GM23338 (cell line): ENCODE results near the gene ABCC6. TPM values are rescaled to one million over a fixed set of nuclear protein-coding genes. Genes with fewer than 3 reads are reported as not detected.
"Not testable (repeated sequence)": the region's sequence is repeated elsewhere in the genome, so short reads cannot be mapped to it uniquely, and the experiment has no call there.

Source experiments
- ATAC-seq: fragments of 200-7000 bp; cut with Tn5 transposase; 3 replicates; pipeline ENCODE4 v1.9.1; 2020
- DNase-seq: peaks from one replicate; pipeline ENCODE4 v3.0.0-alpha.2; 2015; ENCODE audit warnings: low spot score
- H2AFZ ChIP-seq: fragments of 200-600 bp; sonication (generic); 2 replicates; pipeline ENCODE4 v1.8.0; 2016; ENCODE audit warnings: antibody characterized with exemption, mild to moderate bottlenecking, moderate library complexity
- H3F3A ChIP-seq: fragments of 200-600 bp; sonication (generic); replicated peaks from 2 replicates; pipeline ENCODE4 v1.8.0; 2017; ENCODE audit warnings: antibody characterized with exemption, mixed run types, low read depth
- H3K27ac ChIP-seq: fragments of 200-600 bp; sonication (generic); 2 replicates; pipeline ENCODE4 v1.6.1; 2016; ENCODE audit warnings: low read depth
- H3K27me3 ChIP-seq: fragments of 200-600 bp; sonication (generic); 2 replicates; pipeline ENCODE4 v1.8.0; 2016; ENCODE audit warnings: mild to moderate bottlenecking, mixed run types, moderate library complexity; ENCODE audit not compliant: insufficient read depth
- H3K36me3 ChIP-seq: fragments of 200-600 bp; sonication (generic); 2 replicates; pipeline ENCODE4 v1.8.0; 2016; ENCODE audit warnings: mild to moderate bottlenecking; ENCODE audit not compliant: insufficient read depth
- H3K4me1 ChIP-seq: fragments of 200-600 bp; sonication (generic); 2 replicates; pipeline ENCODE4 v1.8.0; 2016; ENCODE audit warnings: mild to moderate bottlenecking, moderate library complexity; ENCODE audit not compliant: insufficient read depth
- H3K4me2 ChIP-seq: fragments of 200-600 bp; sonication (generic); 2 replicates; pipeline ENCODE4 v1.7.1; 2017; ENCODE audit warnings: mixed run types
- H3K4me3 ChIP-seq: fragments of 200-600 bp; sonication (generic); 2 replicates; pipeline ENCODE4 v1.6.1; 2016; ENCODE audit warnings: mixed run types
- H3K79me2 ChIP-seq: fragments of 200-600 bp; sonication (generic); replicated peaks from 2 replicates; pipeline ENCODE4 v1.8.0; 2017; ENCODE audit warnings: mild to moderate bottlenecking; ENCODE audit not compliant: insufficient read depth
- H3K9me2 ChIP-seq: fragments of 200-600 bp; sonication (generic); 2 replicates; pipeline ENCODE4 v1.8.0; 2017; ENCODE audit not compliant: insufficient read depth
- H4K20me1 ChIP-seq: fragments of 200-600 bp; sonication (generic); replicated peaks from 2 replicates; pipeline ENCODE4 v1.8.0; 2017; ENCODE audit warnings: mild to moderate bottlenecking; ENCODE audit not compliant: insufficient read depth
- H3K27ac Mint-ChIP-seq: 2 replicates; pipeline ENCODE4 v1.8.0; 2020; ENCODE audit warnings: inconsistent platforms, mild to moderate bottlenecking, moderate library complexity, mixed read lengths
- H3K27me3 Mint-ChIP-seq: 3 replicates; pipeline ENCODE4 v1.8.0; 2022; ENCODE audit warnings: low read depth, mild to moderate bottlenecking, moderate library complexity, mixed read lengths, inconsistent platforms; ENCODE audit not compliant: insufficient read depth, poor library complexity
- H3K36me3 Mint-ChIP-seq: 3 replicates; pipeline ENCODE4 v1.8.0; 2021; ENCODE audit warnings: low read depth, mild to moderate bottlenecking, inconsistent platforms, moderate library complexity, mixed read lengths
- H3K4me1 Mint-ChIP-seq: 3 replicates; pipeline ENCODE4 v1.8.0; 2020; ENCODE audit warnings: mild to moderate bottlenecking, inconsistent platforms, mixed read lengths
- H3K4me3 Mint-ChIP-seq: 3 replicates; pipeline ENCODE4 v1.8.0; 2021; ENCODE audit warnings: moderate library complexity, mild to moderate bottlenecking, inconsistent platforms, mixed read lengths
- H3K9me3 Mint-ChIP-seq: 3 replicates; pipeline ENCODE4 v1.8.0; 2020; ENCODE audit warnings: moderate library complexity, mild to moderate bottlenecking, inconsistent platforms, mixed read lengths
- polyA plus RNA-seq: library from polyadenylated mRNA; unstranded; fragments of >200 nt; fragmentation: Nextera tagmentation; extraction: Ambion mirVana; gene quantifications from 2 replicates; pipeline ENCODE4 v1.2.1, GENCODE V29; 2016
- total RNA-seq: library from RNA; depleted of rRNA; stranded (reverse); fragments of >200 nt; shearing (Covaris generic); gene quantifications from 2 replicates; pipeline ENCODE4 v1.2.3, GENCODE V29; 2014

The ABCC6 gene
- total and polyA plus RNA-seq, 2 experiments from 2014 or later = 0.73 to 2.8 TPM

DNA sequence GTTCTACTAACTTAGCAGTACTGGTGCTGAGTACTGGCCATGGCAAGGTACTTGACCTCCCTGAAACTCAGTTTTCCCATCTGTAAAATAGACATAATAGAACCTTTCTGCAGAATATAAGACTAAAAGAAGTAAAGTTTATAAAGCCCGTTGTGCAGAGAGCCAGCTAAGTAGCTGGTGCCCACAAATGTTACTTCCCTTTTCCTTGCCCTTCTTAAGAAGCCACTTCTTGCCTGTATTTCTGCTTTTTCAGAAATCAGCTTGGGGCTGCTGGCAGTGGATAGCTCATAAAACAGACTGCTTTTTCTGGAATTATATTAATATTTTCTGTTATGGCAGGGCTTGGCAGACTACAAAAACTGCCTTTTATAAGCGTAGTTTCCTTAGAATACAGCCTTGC lies 40.7 kb upstream of the ABCC6 start:
- not testable (repeated sequence) for H3K27me3 Mint-ChIP-seq, H3K4me2 ChIP-seq, H3K4me1 Mint-ChIP-seq, H3K36me3 ChIP-seq, H3K27ac ChIP-seq, DNase-seq, H3K4me3 Mint-ChIP-seq, H3K27ac Mint-ChIP-seq, H3K79me2 ChIP-seq, H3K9me3 Mint-ChIP-seq, H3K4me3 ChIP-seq, H4K20me1 ChIP-seq, H2AFZ ChIP-seq, H3F3A ChIP-seq, H3K27me3 ChIP-seq, H3K9me2 ChIP-seq, ATAC-seq, H3K4me1 ChIP-seq
- H3K36me3 Mint-ChIP-seq = peaks cover 20% of the 10 kb centered on the region

DNA sequence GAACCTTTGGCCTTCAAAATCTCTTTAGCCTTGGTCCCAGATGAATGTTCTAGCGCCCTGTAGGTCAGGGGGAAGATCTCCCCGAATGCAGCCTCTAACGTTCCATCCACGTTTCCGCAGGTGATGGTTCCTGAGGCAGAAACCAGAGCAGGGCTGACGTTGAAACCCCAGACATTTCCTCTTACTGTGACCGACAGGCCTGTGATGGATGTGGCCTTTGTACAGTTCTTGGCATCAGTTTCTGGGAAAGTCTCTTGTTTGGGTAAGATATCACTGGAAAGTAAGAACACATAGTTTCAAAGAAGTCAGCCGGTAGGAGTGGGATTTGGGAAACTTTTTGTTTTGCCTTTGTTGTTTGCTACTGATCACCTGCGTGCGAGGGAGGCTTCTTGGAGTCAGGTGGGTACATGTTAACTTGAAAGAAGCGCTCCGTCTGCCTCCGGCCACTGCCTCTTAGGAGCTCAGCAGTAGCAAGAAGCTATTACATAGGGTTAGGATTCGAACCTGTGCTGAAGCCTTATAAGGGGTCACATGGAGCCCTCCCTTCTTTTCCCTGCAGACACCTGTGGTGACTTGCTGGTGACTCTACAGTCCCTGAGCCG lies 39.8 kb upstream of the ABCC6 start:
- H4K20me1 ChIP-seq, H3K4me2 ChIP-seq, H3K36me3 ChIP-seq, H2AFZ ChIP-seq, ATAC-seq, H3K27me3 ChIP-seq, H3K4me1 ChIP-seq, H3K9me2 ChIP-seq, H3K4me3 ChIP-seq, H3K4me3 Mint-ChIP-seq, DNase-seq, H3K4me1 Mint-ChIP-seq, H3F3A ChIP-seq, H3K27me3 Mint-ChIP-seq, H3K27ac Mint-ChIP-seq, H3K79me2 ChIP-seq, H3K9me3 Mint-ChIP-seq, H3K27ac ChIP-seq: not testable (repeated sequence)
- H3K36me3 Mint-ChIP-seq = peaks cover 16% of the 10 kb centered on the region

DNA sequence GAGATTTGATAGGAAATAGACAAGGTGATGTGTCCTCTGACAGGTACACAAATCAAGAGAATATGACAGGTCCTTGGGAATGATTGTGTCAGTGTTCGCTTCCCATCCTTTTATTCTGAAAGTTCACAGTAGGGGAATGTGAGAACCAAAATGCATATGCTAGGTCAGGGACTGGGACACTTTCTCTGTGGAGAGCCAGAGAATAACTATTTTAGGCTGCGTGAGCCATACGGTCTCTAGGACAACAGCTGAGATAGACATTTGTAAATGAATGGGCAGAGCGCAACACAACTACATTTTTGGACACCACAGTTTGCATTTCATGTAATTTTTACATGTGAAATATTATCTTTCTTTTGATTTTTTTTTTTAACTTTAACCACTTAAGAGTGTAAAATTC lies 36.7 kb upstream of the ABCC6 start:
- H3K4me2 ChIP-seq, DNase-seq, H4K20me1 ChIP-seq, H3K27me3 ChIP-seq, H3K4me1 Mint-ChIP-seq, H3K9me3 Mint-ChIP-seq, H3F3A ChIP-seq, H3K27ac ChIP-seq, H3K27ac Mint-ChIP-seq, H3K36me3 ChIP-seq, H3K79me2 ChIP-seq, H3K27me3 Mint-ChIP-seq, H3K4me3 ChIP-seq, H2AFZ ChIP-seq, H3K9me2 ChIP-seq, ATAC-seq, H3K4me3 Mint-ChIP-seq, H3K4me1 ChIP-seq: not testable (repeated sequence)
- H3K36me3 Mint-ChIP-seq = peaks cover 11% of the 10 kb centered on the region

DNA sequence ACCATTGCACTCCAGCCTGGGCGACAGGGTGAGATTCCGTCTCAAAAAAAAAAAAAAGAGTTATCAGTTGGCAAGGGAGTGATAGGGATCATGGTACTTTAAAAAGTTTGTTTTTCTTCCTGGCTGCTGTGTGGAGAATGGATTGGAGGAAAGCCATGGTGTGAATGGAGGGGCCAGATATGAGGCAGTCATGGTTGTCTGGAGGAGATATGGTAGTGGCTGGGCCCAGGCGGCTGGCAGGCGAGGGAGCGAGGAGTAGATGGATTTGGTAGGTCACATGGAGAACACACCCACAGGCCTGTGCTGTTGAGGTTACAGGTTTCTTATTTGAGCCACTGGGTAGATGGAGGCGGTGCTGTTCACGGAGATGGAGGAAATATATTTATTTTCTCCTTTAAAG lies 35.5 kb upstream of the ABCC6 start:
- not testable (repeated sequence) for H3K79me2 ChIP-seq, H3K9me2 ChIP-seq, H3K4me1 Mint-ChIP-seq, H3K27me3 Mint-ChIP-seq, ATAC-seq, H3K9me3 Mint-ChIP-seq, H3K4me3 ChIP-seq, H2AFZ ChIP-seq, DNase-seq, H3K4me2 ChIP-seq, H3K4me3 Mint-ChIP-seq, H3K27me3 ChIP-seq, H4K20me1 ChIP-seq, H3F3A ChIP-seq, H3K36me3 ChIP-seq, H3K27ac Mint-ChIP-seq, H3K4me1 ChIP-seq, H3K27ac ChIP-seq
- peaks cover 15% of the 10 kb centered on the region for H3K36me3 Mint-ChIP-seq

DNA sequence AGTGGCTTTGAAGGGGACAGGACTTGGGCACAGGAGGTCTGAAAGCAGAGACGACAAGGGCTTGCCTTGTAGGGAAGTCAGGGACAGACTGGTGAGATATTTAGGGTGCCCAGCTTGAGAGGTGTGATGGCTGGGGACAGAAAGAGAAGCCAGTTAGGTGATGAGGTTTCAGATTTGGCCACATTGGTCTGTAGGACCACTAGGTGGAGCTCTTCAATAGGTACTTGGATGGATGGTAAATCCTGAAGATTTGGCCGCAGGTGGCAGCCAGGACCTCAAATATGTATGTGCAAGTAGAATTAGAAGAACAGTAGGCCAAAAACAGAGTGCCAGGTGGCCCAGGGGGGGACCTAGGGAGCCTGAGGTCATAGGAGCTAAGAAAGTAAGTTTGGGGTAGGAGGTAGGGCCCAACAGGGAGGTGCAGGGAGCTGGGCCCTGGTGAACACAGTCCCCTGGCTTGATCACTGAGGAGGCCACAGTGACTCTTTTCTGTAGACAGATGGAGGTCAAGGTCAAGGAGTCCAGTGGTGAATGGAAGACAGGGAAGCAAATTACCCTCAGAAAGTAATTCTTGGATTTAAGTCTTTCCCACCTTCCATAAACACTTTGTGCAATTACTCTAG lies 34.1 kb upstream of the ABCC6 start:
- H3K4me3 Mint-ChIP-seq, H4K20me1 ChIP-seq, H3K27ac Mint-ChIP-seq, H3K4me3 ChIP-seq, H2AFZ ChIP-seq, H3K4me1 Mint-ChIP-seq, H3K27me3 ChIP-seq, H3K9me2 ChIP-seq, H3K36me3 ChIP-seq, DNase-seq, H3K79me2 ChIP-seq, H3K4me2 ChIP-seq, H3K9me3 Mint-ChIP-seq, H3K27ac ChIP-seq, H3K4me1 ChIP-seq, H3F3A ChIP-seq, H3K27me3 Mint-ChIP-seq: not testable (repeated sequence)
- peak; percentile 37; the same call in 1 of the 3 replicates for ATAC-seq
- H3K36me3 Mint-ChIP-seq = peaks cover 12% of the 10 kb centered on the region

DNA sequence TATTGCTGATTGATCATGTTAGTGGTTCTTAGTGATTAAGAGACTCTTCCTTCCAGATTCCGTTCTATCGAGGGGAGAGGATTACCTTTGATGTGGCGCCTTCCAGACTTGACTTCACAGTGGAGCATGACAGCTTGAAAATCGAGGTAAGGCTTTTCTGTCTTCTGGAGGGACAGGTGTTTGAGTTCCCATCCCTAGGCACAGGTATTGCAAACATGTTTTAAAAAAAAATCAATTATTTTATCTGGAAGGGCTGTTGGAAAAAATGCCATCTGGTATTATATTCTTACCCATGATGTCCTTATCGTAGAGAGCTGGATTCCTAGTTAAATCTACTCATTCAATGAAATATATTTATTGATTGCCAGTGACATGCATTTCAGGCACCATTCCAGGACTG lies 29.1 kb upstream of the ABCC6 start:
- not testable (repeated sequence) for H3K9me2 ChIP-seq, ATAC-seq, H3K27ac Mint-ChIP-seq, H3K36me3 Mint-ChIP-seq, H3K9me3 Mint-ChIP-seq, H3K27me3 Mint-ChIP-seq, H3K4me3 Mint-ChIP-seq, H3K4me1 Mint-ChIP-seq, H3F3A ChIP-seq, H3K27ac ChIP-seq, H3K36me3 ChIP-seq, H3K4me3 ChIP-seq, H2AFZ ChIP-seq, H3K4me2 ChIP-seq, H4K20me1 ChIP-seq, H3K79me2 ChIP-seq, DNase-seq, H3K27me3 ChIP-seq, H3K4me1 ChIP-seq
